ENCODE measurements around the gene MDGA2.

- TF ChIP-seq YY1 (IDR thresholded peaks at IDR 0.05; ENCODE audit: borderline replicate concordance in 1 of 3, control insufficient read depth in 1 of 3, extremely low read depth in 1 of 3, insufficient read depth in 3 of 3, insufficient read length in 1 of 3, insufficient replicate concordance in 2 of 3, low read depth in 1 of 3, low read length in 2 of 3) (no peak), RCOR1 (IDR thresholded peaks at IDR 0.05; ENCODE audit: borderline replicate concordance in 1 of 2, low read depth in 2 of 2, low read length in 2 of 2) (no peak), HDGF (IDR thresholded peaks at IDR 0.05) (no peak), MECOM (CRISPR knock-in tag; IDR thresholded peaks at IDR 0.05) (no peak), CHD1 (IDR thresholded peaks at IDR 0.05; ENCODE audit: low read length) (no peak), STAG1 (CRISPR knock-in tag; IDR thresholded peaks at IDR 0.05; ENCODE audit: borderline replicate concordance) (no peak), SAFB2 (IDR thresholded peaks at IDR 0.05; ENCODE audit: borderline replicate concordance, low read depth, low read length, severe bottlenecking) (no peak), CUX1 (CRISPR knock-in tag; IDR thresholded peaks at IDR 0.05) (no peak), JUNB (CRISPR knock-in tag; conservative IDR thresholded peaks at IDR 0.05) (no peak), MTA3 (IDR thresholded peaks at IDR 0.05; ENCODE audit: borderline replicate concordance) (no peak)
- TF ChIP-seq, protein P1, sequence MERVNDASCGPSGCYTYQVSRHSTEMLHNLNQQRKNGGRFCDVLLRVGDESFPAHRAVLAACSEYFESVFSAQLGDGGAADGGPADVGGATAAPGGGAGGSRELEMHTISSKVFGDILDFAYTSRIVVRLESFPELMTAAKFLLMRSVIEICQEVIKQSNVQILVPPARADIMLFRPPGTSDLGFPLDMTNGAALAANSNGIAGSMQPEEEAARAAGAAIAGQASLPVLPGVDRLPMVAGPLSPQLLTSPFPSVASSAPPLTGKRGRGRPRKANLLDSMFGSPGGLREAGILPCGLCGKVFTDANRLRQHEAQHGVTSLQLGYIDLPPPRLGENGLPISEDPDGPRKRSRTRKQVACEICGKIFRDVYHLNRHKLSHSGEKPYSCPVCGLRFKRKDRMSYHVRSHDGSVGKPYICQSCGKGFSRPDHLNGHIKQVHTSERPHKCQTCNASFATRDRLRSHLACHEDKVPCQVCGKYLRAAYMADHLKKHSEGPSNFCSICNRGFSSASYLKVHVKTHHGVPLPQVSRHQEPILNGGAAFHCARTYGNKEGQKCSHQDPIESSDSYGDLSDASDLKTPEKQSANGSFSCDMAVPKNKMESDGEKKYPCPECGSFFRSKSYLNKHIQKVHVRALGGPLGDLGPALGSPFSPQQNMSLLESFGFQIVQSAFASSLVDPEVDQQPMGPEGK (CRISPR knock-in tag; IDR thresholded peaks at IDR 0.05; ENCODE audit: borderline replicate concordance) = no peak
- TF ChIP-seq, protein P2, sequence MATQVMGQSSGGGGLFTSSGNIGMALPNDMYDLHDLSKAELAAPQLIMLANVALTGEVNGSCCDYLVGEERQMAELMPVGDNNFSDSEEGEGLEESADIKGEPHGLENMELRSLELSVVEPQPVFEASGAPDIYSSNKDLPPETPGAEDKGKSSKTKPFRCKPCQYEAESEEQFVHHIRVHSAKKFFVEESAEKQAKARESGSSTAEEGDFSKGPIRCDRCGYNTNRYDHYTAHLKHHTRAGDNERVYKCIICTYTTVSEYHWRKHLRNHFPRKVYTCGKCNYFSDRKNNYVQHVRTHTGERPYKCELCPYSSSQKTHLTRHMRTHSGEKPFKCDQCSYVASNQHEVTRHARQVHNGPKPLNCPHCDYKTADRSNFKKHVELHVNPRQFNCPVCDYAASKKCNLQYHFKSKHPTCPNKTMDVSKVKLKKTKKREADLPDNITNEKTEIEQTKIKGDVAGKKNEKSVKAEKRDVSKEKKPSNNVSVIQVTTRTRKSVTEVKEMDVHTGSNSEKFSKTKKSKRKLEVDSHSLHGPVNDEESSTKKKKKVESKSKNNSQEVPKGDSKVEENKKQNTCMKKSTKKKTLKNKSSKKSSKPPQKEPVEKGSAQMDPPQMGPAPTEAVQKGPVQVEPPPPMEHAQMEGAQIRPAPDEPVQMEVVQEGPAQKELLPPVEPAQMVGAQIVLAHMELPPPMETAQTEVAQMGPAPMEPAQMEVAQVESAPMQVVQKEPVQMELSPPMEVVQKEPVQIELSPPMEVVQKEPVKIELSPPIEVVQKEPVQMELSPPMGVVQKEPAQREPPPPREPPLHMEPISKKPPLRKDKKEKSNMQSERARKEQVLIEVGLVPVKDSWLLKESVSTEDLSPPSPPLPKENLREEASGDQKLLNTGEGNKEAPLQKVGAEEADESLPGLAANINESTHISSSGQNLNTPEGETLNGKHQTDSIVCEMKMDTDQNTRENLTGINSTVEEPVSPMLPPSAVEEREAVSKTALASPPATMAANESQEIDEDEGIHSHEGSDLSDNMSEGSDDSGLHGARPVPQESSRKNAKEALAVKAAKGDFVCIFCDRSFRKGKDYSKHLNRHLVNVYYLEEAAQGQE (IDR thresholded peaks at IDR 0.05; ENCODE audit: borderline replicate concordance) = no peak
- TF ChIP-seq, protein P2 (CRISPR knock-in tag; IDR thresholded peaks at IDR 0.05; ENCODE audit: low read depth) = no peak
Measured at GRCh38 chr14:47435331-47435965, 240.0 kb downstream of the MDGA2 start.

All from K562 (cell line).